ENCODE data around the gene LRRC4C.
"Not testable (repeated sequence)": the region's sequence is repeated elsewhere in the genome, so short reads cannot be mapped to it uniquely, and the experiment has no call there.

The LRRC4C gene

DNA sequence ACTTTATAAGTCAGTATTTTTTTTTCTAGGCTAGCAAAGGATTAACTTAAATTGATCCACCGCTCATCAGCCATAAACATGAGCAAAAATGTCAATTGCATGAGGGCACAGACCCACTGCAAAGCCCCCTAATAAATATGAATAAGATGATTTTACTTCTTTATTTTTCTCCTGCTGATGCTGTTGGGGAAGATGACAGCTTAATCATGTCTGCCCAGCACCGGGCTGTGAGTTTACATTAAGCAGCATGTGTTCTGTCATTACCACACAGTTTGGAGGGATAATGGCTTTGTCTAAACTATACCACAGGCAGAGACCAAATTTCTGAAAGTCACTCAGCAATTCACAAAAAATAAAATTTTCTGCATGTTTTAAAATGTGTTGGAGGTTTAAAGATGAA lies 346.3 kb downstream of the LRRC4C start:
- DNase-seq = no peak

DNA sequence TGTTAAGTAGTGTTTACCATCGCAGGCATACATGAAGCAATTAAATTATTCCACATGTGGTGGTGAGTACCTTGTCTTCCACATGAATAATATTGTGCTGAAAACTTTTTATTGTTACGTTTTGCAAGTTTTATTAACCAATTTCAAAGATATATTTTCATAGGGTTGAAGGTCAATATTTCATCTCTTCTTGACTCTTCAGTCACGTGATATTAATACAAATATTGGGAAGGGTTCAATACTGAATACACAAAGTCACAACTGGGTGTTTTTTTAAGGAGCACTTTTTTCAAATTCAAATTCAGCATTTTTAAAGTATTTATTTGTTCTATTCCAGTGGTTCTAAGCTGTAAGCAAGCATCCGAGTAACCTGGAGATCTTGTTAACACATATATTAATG lies 348.9 kb downstream of the LRRC4C start:
- no peak for DNase-seq

GRCh38 chr11:41102471-41102870 lies 357.0 kb downstream of the LRRC4C start:
- no peak for DNase-seq

DNA sequence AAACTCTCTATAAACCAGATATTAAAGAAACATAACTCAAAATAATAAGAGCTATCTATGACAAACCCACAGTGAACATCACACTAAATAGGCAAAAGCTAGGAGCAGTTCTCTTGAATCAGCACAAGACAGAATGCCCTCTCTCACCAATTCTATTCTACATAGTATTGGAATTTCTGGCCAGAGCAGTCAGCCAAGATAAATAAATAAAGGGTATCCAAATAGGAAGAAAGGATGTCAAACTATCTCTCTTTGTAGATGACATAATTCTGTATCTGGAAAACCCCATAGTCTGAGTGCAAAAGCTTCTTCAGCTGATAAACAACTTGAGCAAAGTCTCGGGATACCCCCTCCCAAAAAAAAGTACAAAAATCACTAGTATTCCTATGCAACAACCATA lies 359.8 kb downstream of the LRRC4C start:
- DNase-seq = no peak

DNA sequence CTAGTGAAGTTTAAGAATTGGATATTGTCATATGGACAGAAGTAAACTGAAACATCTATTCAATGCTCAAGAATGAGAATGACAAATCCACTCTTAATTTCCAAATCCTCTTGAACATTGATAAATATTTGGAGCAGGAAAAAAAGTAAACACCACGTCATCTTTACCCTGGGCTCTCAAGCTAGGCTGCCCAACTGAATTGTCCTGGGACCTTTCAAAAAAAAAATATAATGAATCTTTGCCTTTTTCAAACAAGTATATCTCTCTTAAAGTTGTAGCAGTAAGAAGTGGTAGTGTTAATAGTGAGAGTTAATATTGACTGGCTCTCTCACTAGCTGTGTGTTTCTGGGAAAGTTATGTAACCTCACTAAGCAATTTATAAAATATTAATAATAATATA lies 374.3 kb downstream of the LRRC4C start:
- no peak for DNase-seq

DNA sequence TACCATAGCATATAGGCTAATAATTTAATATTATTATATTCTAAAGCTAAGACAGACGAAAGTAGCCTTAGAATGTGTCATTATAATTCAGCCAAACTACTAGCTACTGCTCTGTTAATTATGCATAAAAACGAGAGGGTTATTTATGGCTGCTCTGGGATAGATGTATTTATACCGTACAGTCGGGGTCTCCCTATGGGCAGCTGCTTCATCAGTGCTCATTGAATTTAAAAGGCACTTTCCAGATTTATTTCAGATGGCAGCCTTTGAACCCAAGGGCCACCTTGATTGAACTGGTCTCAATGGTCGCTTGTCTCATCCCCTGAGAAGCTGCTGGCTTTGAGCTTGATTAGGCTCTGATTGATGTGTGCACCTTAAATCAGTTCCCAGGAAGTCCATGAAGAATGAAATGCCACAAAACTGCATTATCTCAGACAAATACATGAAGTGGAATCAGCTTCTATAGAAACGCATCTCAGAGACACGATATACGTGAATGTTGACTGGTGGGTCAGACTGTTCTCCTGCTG lies 377.6 kb downstream of the LRRC4C start:
- DNase-seq = no peak

DNA sequence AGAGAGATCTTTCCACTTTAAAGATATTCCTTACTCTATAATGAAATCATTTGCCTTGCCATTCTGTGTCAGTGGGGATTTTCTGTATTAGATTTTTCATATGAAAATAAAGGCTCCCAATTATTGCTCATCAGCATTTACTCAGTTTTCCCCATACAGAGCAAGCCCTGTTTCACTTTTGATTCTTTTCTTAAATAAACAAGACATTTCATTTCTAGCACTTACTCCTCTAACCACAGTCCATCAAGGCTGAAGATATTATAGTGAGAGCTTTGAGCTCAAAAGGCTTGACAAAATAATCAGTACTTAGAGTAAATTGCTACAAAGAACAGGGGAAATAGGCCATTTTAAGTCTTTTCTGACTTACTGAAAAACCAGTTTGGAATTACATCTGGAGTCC lies 385.1 kb downstream of the LRRC4C start:
- no peak for DNase-seq

- DNase-seq = no peak
Observed at GRCh38 chr11:41065432-41065831, 394.0 kb downstream of the LRRC4C start.

DNA sequence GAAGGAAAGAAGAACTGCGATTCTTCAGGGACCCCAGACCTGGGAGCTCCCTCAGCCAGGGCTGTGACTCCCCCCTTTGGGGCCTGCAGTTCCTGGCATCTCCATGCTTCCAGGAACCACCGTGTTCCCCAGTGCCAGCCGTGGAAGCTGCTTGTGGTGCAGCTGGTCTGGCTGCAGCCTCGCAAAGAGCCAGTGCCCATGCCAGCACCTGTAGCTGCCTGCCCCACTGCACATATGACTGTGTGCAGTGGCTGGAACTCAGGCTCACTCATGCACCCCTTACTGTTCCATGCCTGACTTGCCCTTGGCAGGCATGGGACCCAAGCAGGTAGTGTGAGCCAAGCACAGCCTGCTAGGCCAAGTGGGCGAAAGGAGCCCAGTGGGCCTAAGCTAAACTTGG lies 401.3 kb downstream of the LRRC4C start:
- DNase-seq = no peak

DNA sequence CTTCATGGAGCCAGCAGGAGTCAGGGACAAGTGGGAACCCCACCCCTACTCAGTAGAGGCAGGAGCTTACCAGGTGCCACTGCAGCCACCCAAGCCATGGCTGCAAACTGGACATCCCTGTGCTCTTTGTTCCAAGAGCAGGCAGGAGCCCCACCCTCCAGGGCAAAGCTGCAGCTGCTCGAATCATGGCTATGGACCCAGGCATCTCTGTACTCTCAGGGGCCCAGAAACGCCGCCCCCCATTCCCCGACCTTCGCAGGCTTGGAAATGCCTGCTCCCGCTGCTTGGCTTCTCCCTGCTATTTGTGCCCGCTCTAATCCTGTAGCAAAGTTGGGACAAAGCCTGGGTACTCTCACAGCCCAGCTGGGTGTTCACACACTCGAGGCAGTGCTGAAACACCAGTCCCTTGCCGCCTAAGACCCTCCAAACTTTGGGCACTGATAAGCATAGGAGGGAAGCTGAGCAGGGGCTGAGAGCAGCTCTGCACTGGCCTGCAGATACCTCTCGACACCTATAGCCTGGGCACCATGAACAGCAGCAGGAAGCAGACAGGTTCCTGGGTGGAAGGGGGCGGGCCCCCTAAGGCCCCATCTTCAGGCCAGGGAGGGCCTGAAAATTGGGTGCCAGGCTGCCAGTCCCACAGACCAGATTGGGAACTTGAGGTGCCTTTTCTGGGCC lies 402.4 kb downstream of the LRRC4C start:
- DNase-seq = no peak

- DNase-seq = no peak
Observed at GRCh38 chr11:41053894-41054293, 405.6 kb downstream of the LRRC4C start.

- no peak for DNase-seq
Observed at GRCh38 chr11:41051919-41052635, 407.4 kb downstream of the LRRC4C start.

- no peak for DNase-seq
Observed at GRCh38 chr11:41050791-41051190, 408.7 kb downstream of the LRRC4C start.

- DNase-seq = no peak
Observed at GRCh38 chr11:41047229-41047628, 412.2 kb downstream of the LRRC4C start.

- DNase-seq = no peak
Observed at GRCh38 chr11:41045266-41045665, 414.2 kb downstream of the LRRC4C start.

DNA sequence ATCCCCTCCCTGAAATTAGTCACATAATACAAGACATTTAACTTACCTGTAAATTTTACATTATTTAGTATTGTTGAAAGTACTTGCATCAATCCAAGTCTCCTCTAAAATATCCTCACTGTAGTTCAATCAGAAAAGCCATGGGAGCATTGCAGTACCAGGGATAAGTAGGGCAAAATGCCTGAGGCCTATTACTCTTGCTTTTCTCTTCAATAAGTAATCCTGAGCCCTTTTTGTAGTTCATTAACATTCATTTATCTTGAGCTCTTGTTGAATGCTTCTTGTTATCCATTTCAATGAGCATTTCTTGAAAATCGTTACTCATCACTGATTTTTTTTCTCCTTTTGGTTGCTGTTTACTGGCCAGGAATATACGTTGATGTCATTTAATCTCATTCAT lies 414.7 kb downstream of the LRRC4C start:
- no peak for DNase-seq

DNA sequence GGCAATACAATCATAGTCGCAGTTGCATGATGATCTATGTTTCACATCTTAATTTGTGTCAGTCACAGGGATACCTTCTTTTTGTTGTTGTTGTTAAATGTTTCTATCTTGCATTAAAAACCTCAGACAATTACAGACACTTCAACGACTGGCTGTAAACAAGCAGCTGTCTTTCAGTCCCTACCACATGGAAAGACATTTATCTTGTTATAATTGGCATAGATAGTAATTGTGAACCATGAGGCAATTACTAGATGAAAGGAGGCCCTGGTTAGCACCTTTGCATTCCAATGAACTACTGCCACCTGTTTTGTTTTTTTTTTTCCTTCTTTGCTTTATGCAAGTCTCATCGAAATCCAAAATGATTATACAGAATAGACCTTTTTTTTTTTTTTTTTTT lies 416.8 kb downstream of the LRRC4C start:
- no peak for DNase-seq

GRCh38 chr11:41040474-41040873 lies 419.0 kb downstream of the LRRC4C start:
- no peak for DNase-seq

- no peak for DNase-seq
Observed at GRCh38 chr11:41039592-41039991, 419.9 kb downstream of the LRRC4C start.

DNA sequence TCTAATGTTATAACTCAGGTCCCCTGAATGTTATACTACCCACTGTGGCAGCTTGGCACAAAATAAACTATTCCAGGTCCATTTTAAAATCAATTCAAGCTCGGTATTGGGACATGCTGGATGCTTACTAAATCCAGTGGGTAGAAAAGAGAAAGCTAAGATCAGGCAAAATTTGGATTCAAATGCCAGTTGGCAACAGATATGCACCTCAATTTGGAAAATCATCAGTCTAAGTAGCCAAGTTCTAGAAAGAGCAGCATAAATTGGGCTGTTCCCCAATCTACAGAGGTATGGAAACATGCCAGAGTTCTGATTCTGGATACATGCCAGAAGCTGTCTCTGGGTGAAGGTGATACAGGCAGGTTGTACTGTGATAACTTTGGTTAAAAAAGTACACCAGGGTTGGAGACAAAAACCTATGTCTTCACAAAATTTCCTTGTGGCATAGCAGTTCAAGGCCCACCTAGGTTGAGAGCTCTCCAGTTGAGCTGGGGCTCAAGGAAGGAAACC lies 427.8 kb downstream of the LRRC4C start:
- DNase-seq = no peak

DNA sequence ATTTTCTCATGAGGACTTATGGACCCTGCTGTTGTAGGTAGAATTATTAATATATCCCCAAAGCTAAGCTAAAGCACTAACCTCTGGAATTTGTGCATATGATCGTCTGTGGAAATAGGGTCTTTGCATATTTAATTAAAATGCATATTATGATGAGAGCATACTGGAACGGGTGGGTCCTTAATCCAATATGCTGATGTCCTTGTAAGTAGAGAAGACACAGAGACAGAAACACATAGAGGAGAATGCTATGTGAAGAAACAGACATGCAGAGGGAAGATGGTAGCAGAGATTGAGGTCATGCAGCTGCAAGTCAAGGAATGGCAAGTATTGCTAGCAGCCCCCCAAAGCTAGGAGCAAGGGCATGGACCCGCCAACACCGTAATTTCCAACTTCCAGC lies 439.2 kb downstream of the LRRC4C start:
- DNase-seq = no peak

DNA sequence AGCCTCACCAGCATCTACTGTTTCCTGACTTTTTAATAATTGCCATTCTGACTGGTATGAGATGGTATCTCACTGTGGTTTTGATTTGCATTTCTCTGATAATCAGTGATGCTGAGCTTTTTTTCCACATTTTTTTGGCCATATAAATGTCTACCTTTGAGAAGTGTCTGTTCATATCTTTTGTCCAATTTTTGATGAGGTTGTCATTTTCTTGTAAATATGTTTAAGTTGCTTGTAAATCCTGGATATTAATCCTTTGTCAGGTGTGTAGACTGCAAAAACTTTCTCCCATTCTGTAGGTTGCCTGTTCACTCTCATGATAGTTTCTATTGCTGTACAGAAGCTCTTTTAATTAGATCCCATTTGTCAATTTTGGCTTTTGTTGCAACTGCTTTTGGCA lies 439.8 kb downstream of the LRRC4C start:
- not testable (repeated sequence) for DNase-seq

DNA sequence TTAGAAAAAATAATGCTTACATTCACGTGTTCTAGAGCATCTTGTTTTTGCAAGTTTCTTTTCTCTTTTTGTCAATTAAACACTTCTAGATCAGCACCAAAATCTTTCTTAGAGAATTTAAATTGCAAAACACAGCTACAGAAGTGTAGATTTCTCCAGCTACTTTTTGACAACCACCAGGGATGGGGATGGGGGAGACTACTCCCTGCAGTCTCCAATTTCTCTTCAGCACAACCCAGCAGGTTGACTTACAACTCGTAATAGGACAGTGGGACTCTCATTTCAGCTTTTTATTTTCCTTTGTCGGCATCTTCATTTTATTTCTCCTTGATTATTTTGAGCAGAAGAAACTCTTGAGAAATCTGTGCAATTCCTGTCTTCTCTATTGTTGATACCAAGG lies 441.2 kb downstream of the LRRC4C start:
- no peak for DNase-seq

GRCh38 chr11:41010361-41011050 lies 448.9 kb downstream of the LRRC4C start:
- no peak for DNase-seq
